Measurements from ENCODE around the gene RSPH9. TPM values are rescaled to one million over a fixed set of nuclear protein-coding genes. Genes with fewer than 3 reads are reported as not detected.
"Not testable (repeated sequence)": the region's sequence is repeated elsewhere in the genome, so short reads cannot be mapped to it uniquely, and the experiment has no call there.

Gene RSPH9
- total RNA-seq, 1 donor from 2014 or later = 0.34 TPM

DNA sequence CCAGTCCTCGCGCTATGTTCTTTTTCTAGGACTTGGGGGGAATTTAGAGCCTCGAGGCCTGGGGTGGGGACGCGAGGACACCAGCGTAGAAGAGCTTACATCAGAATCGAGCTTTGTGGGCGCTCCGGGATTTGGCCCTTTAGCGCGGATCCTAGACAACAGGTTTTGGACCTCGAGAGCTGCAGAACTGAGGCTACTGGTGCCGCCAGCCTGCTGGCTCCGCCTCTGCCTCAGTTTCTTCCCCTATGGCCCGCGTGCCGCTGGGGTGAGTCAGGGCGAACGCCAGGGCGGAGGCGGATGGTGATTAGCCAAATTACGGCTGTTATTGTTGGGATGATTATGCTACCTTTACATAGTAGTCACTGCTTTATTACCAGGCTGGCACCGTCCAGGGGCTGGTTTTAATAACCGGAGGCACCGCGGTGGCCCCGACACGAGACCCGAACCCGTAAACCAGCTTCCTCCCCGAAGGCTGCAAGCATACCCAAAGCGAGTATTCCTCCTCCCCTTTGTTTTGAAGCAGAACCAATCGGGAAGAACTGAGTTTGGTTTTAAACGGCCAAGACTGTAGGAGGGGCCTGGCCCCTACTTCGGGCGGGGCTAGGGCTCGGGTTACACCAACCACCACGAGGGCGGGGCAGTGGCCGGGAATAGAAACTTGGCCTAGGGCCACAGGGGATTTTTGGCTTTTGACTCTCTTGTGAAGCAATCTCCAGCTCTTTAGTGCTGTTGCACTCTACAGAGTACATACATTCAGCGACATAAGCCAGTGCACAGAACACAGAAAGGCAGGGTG, 15.1 kb upstream of the RSPH9 start:
- DNase-seq = peak; percentile 97

DNA sequence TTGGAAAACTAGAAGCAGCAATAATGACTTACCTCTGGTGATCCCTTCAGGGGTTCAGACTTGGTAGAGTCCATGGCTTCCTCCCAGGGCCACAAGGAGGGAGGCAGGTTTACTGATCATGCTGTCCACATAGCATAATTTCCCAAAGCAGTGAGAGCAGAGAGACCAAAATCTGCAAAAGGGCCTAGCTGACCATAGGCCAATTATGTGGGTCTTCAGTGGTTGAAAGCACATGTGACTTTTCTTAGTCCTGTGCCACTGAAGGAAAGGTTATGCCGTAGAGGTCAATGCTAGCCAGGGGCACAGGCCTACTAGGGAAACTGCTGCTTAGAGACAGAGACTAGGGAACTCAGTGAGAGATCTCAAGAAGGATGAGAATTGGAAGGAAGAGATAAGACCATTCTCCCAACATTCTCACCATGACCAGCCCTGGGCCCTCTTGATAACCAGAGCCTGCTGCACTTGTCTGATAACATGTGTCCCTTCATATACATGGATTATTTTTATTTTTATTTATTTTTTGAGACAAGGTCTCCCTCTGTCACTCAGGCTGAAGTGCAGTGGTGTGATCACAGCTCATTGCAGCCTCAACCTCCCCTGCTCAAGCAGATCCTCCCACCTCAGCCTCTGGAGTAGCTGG, 13.7 kb upstream of the RSPH9 start:
- DNase-seq = no peak

- DNase-seq = not testable (repeated sequence)
Measured at GRCh38 chr6:43633002-43633401, 11.8 kb upstream of the RSPH9 start.

- no peak for DNase-seq
Measured at GRCh38 chr6:43634702-43635303, 10.0 kb upstream of the RSPH9 start.

- peak; percentile 79 for DNase-seq
Measured at GRCh38 chr6:43635387-43636307, 9.2 kb upstream of the RSPH9 start, which contains the start of gene MAD2L1BP. TSS of gene MAD2L1BP (plus strand) at chr6:43635840. CDS start at chr6:43635876, 36 bp downstream.

GRCh38 chr6:43636308-43636659, 8.6 kb upstream of the RSPH9 start:
- DNase-seq = peak; percentile 35

GRCh38 chr6:43639984-43640800, 4.6 kb upstream of the RSPH9 start:
- peak; percentile 52 for DNase-seq

GRCh38 chr6:43645613-43645964, 753 bp downstream of the RSPH9 start:
- DNase-seq = no peak

GRCh38 chr6:43647613-43648012, 2.8 kb downstream of the RSPH9 start:
- no peak for DNase-seq

GRCh38 chr6:43648248-43648647, 3.4 kb downstream of the RSPH9 start:
- no peak for DNase-seq

DNA sequence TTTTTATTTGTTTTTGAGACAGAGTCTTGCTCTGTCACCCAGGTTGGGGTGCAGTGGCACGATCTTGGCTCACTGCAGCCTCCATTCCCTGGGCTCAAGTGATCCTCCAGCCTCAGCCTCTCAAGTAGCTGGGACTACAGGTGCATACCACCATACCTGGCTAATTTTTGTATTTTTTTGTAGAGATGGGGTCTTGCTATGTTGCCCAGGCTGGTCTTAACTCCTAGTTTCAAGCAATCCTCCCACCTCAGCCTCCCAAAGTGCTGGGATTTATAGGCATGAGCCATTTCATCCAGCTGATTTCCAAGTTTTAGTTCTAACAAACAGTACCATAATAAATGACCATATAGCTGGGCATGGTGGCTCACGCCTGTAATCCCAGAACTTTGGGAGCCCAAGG, 8.0 kb downstream of the RSPH9 start:
- DNase-seq = not testable (repeated sequence)

GRCh38 chr6:43657221-43657802, 12.5 kb downstream of the RSPH9 start:
- DNase-seq = no peak

DNA sequence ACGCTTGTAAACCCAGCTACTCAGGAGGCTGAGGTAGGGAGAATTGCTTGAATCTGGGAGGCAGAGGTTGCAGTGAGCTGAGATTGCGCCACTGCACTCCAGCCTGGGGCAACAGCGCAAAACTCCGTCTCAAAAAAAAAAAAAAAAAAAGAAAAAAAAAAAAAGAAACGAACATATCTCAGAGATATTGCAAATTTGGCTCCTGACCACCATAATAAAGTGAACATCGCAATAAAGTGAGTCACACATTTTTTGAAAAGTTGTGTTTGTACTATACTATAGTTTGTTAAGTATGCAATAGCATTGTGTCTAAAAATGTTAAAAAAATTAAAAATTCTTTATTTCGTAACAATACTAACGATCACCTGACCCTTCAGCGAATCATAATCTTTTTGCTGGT, 13.3 kb downstream of the RSPH9 start:
- DNase-seq = no peak

GRCh38 chr6:43662948-43663347, 18.1 kb downstream of the RSPH9 start:
- not testable (repeated sequence) for DNase-seq

- DNase-seq = no peak
Measured at GRCh38 chr6:43665376-43665775, 20.5 kb downstream of the RSPH9 start.

GRCh38 chr6:43666196-43666920, 21.5 kb downstream of the RSPH9 start:
- DNase-seq = no peak

DNA sequence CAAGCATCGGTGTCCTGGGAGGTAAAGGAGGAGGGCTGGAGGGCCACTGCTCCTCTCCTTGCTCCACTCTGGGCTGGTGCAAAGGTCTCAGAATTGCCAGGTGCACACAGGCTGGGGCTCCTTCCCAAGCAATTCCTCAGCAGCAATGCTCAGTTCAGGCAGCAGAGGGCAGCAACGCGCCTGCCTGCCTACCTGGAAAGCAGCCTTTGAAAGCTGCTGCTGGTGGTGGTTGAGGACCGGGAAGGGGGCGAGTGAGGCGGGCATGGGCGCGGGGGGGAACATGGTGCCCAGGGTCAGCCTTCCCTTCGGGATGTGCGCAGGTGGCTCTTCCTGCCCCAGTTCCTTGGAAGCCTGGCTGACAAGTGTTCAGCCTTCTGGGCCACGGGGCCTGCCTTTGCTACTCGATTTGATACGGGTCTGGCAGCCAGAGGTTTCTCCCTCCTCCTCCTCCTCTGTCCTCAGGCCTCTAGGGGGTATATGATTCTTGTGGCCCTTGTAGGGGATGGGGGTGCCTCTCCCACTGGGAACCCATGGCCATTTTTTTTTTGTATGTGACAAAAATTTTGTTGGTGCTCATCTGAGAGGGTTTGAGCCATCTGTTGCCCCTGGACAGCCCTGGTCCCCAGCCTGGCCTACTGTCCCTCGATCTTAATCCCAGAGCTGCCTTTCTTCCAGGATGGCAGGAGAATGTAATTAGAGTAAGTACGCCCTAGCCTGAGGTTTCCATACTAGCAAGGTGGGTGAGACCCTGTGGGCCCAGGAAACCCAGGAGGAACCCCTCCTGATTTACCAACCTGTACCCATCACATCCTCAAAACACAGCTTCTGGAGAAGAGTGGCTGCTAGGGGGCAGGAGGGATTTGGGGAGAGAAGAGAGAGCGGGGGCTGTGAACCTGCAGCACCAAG, 22.7 kb downstream of the RSPH9 start:
- peak; percentile 85 for DNase-seq

DNA sequence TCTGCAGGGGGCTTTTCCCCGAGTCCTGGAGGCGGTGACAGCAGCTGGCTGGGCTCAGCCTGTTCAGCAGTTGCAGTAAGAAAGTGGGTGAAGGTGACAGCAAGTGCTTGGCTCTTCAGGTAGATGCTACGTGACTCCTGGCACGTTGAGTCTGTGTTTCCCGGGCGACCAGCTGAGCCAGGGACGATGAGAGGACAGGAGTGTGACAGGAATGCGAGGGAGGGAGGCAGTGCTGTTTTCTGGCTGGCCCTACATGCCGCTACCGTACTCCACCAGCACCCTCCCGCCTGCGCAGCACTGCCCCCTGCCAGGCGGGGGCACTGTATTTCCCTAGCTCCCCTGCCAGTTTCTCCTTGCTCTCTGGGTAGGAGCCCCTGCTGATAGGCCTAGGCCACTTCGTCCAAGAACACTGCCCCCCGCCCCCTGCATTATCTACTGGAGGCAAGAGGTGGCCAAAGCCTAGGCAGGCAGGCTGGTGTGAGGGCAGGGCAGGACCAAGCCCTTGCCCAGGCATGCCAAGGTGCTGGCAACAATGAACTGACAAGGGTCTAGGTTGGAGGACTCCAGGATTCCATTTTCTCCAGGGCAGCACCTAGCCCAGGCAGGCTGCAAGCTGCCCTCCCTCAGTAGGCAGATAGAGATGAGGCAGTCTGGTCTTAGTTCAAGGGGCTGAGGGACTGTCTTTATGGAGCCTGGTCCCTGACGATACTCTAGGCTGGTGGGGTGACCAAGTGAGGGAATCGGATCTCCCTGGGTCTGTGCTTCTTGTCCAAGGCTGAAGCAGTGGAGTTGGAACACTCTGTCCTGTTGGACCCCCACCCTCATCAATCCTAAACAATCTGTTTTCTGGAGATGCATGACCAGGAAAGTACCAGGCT, 23.6 kb downstream of the RSPH9 start:
- peak; percentile 79 for DNase-seq

Measured in dermis blood vessel endothelial cell (primary cell).